ENCODE results near the gene PRSS8.
A peak's percentile ranks its signal among the peaks of the same experiment; 100 is the strongest.
"Not testable (repeated sequence)": the region's sequence is repeated elsewhere in the genome, so short reads cannot be mapped to it uniquely, and the experiment has no call there.

Gene PRSS8

GRCh38 chr16:31135535-31136286 lies at the start of gene PRSS8:
Gene PRSS8 (minus strand): TSS chr16:31135727. CDS start chr16:31135498, 229 bp downstream.
- no peak for DNase-seq (ENCODE audit: low spot score)

- no peak for DNase-seq (ENCODE audit: low spot score)
Measured at GRCh38 chr16:31184888-31185287, 49.4 kb upstream of the PRSS8 start.

GRCh38 chr16:31183432-31184428 lies 48.2 kb upstream of the PRSS8 start:
- no peak for DNase-seq (ENCODE audit: low spot score)

GRCh38 chr16:31182391-31182790 lies 46.9 kb upstream of the PRSS8 start:
- DNase-seq (ENCODE audit: low spot score), result no peak

- DNase-seq (ENCODE audit: low spot score), result no peak
Measured at GRCh38 chr16:31181102-31181830, 45.7 kb upstream of the PRSS8 start.

- DNase-seq (ENCODE audit: low spot score), result peak; percentile 89
Measured at GRCh38 chr16:31179747-31180459, 44.4 kb upstream of the PRSS8 start, which contains the start of gene FUS. Gene FUS (plus strand): TSS chr16:31180139. CDS start chr16:31180215, 76 bp downstream.

- DNase-seq (ENCODE audit: low spot score), result no peak
Measured at GRCh38 chr16:31179219-31179746, 43.8 kb upstream of the PRSS8 start.

- DNase-seq (ENCODE audit: low spot score), result peak; percentile 67
Measured at GRCh38 chr16:31177136-31177535, 41.6 kb upstream of the PRSS8 start.

GRCh38 chr16:31170048-31170447 lies 34.5 kb upstream of the PRSS8 start:
- DNase-seq (ENCODE audit: low spot score), result not testable (repeated sequence)

- DNase-seq (ENCODE audit: low spot score), result no peak
Measured at GRCh38 chr16:31168848-31169247, 33.3 kb upstream of the PRSS8 start.

GRCh38 chr16:31167315-31167714 lies 31.8 kb upstream of the PRSS8 start:
- no peak for DNase-seq (ENCODE audit: low spot score)

- DNase-seq (ENCODE audit: low spot score), result no peak
Measured at GRCh38 chr16:31157136-31157535, 21.6 kb upstream of the PRSS8 start.

GRCh38 chr16:31150976-31151375 lies 15.4 kb upstream of the PRSS8 start:
- not testable (repeated sequence) for DNase-seq (ENCODE audit: low spot score)

GRCh38 chr16:31149894-31150890 lies 14.7 kb upstream of the PRSS8 start, which contains the start of gene PRSS36:
Gene PRSS36 (minus strand): TSS chr16:31150066. CDS start chr16:31150035, 31 bp downstream.
- DNase-seq (ENCODE audit: low spot score), result no peak

GRCh38 chr16:31149332-31149731 lies 13.8 kb upstream of the PRSS8 start:
- no peak for DNase-seq (ENCODE audit: low spot score)

GRCh38 chr16:31148896-31149295 lies 13.4 kb upstream of the PRSS8 start:
- no peak for DNase-seq (ENCODE audit: low spot score)

- no peak for DNase-seq (ENCODE audit: low spot score)
Measured at GRCh38 chr16:31148281-31148728, 12.8 kb upstream of the PRSS8 start.

GRCh38 chr16:31147574-31147973 lies 12.0 kb upstream of the PRSS8 start:
- no peak for DNase-seq (ENCODE audit: low spot score)

GRCh38 chr16:31145398-31145990 lies 10.0 kb upstream of the PRSS8 start:
- no peak for DNase-seq (ENCODE audit: low spot score)
